ENCODE data around the gene TMEM181. TPM values are rescaled to one million over a fixed set of nuclear protein-coding genes. Genes with fewer than 3 reads are reported as not detected.
A peak's percentile ranks its signal among the peaks of the same experiment; 100 is the strongest.
"Not testable (repeated sequence)": the region's sequence is repeated elsewhere in the genome, so short reads cannot be mapped to it uniquely, and the experiment has no call there.

TMEM181 gene
- total RNA-seq, 1 donor from 2014 or later: 12.9 TPM

DNA sequence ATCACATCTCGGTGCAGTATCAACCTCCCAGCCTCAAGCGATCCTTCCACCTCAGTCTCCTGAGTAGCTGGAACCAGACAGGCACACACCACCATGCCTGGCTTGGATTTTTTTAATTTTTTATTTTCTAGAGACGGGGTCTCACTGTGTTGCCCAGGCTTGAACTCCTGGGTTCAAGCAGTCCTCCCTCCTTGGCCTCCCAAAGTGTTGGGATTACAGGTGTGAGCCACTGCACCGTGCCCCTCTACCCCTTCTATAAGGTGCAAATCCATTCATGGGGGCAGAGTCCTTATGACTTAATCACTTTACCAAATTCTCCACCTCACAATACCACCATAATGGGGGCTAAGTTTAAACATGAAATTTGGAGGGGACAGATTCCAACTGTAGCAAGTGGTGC lies 37.7 kb downstream of the TMEM181 start:
- no peak for ATAC-seq

DNA sequence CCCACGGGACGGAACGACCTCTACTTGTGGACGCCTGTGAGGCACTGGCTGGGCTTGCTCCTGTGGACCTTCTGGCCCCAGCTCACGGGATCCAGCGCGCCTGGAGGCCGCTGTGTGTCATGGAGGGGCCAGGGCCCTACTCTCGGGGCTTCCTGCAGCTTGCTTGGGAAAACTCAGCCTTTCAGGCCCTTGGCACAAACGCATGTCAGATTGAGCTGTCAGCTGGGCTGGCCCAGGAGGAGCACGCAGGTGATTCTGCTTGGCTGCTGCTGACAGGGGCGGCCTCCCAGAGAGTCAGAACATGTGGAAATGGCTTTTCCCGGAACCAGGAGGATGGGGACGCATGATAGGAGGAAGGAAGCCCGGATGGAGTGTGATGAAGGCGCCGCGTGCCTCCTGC lies 39.7 kb downstream of the TMEM181 start:
- ATAC-seq: no peak

DNA sequence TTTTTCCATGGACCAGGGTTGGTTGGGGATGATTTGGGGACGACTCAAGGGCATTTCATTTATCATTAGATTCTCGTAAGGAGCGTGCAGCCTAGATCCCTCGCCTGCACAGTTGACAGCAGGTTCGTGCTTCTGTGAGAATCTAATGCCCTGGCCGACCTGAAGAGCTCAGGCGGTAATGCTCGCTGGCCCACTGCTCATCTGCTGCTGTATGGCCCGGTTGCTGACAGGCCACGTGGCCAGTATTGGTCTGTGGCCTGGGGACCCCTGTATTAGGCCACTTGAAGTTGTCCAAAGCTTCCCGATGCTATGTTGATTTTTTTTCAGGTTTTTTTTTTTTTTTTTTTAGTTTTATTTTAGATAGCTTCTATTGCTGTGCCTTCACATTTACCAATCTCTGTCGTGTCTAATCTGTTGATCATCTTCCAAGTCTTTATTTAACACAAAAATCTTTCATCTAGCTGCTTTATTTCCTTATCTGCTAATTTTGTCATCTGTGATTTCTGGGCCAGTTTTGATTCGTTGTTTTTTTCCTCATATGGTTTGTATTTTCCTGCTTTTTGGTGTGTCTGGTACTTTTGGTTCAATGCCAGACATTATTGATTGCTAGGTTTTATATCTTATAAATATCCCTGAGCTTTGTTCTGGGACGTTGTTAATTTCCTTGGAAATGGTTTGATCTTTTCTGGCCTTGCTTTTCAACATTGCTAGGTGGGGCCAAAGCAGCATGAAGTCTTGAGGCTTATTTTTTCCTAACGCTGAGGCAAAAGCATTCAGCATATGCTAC lies 43.6 kb downstream of the TMEM181 start:
- no peak for ATAC-seq

DNA sequence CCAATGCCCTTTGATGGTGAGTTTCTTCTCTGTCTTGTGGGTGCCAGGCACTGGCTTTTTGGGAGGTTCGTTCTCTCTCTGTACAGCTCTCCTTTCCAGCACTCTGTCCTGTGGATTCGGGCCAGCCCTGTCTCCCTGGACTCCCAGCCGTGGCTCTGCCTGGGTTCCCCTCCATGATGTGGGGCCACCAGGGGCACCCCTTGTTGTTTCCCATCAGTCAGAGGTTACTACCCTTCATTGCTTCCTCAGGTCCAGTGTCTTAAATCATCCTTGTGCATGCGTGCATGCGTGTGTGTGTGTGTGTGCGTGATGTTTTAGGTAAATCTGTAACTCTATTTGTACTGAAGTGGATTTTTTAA lies 44.1 kb downstream of the TMEM181 start:
- no peak for ATAC-seq

DNA sequence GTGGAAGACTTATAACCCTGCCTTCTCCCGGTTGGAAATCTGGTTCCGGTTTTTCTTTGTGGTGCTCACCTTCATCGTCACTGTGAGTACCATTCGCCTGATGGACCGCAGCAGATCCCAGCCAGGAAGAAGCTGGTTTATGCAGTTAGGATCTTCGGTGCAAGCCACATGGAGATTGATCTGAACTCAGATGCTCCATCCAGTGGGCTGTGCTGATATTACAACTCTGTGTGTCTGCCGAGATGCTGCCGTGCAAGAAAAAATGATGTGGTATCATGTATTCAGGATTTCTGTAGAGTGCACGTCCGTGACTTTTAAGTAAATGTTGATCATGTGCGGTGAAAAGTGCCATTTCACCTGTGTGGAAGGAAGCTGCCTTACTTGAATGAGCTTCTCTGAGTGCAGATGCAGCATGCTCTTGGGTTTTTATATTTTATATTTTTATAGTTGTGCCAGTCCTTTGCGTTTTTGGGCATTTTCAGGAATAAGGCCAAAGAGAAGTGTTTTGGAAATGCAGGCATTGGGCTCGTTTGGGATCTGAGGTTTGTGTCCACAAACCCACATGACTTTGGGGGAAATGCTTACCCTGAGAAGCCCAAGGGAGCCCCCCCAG lies 45.5 kb downstream of the TMEM181 start:
- ATAC-seq: peak; percentile 85

DNA sequence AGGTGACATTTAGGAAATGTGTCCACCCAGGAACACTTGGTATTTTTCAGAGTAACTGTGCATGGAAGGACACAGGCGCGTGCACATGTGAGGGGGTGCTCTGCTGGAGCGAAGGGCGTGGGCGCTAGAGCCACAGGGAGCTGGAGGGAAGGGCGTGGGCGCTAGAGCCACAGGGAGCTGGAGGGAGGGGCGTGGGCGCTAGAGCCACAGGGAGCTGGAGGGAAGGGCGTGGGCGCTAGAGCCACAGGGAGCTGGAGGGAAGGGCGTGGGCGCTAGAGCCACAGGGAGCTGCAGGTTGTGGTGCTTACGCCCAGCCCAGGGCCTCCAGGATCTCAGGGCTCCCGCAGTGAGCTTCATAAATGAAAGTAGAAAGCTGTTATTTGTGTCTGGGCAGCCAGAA lies 46.1 kb downstream of the TMEM181 start:
- ATAC-seq: not testable (repeated sequence)

DNA sequence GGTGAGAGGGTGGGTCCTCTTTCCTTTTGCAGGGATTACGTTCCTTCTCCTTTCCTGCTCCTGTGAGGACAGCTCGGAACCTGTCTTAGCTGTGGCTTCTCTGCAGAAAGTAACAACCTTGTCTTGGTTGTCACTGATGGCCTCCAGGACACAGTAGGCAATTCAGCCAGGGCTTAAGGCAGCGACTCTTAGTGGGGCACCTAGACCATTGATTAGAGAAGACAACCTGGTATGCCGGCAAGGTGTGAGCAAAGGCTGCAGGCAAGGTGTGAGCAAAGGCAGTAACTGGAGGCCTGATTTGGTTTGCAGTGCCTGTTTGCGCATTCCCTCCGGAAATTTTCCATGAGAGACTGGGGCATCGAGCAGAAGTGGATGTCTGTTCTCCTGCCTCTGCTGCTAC lies 47.0 kb downstream of the TMEM181 start:
- ATAC-seq: no peak

DNA sequence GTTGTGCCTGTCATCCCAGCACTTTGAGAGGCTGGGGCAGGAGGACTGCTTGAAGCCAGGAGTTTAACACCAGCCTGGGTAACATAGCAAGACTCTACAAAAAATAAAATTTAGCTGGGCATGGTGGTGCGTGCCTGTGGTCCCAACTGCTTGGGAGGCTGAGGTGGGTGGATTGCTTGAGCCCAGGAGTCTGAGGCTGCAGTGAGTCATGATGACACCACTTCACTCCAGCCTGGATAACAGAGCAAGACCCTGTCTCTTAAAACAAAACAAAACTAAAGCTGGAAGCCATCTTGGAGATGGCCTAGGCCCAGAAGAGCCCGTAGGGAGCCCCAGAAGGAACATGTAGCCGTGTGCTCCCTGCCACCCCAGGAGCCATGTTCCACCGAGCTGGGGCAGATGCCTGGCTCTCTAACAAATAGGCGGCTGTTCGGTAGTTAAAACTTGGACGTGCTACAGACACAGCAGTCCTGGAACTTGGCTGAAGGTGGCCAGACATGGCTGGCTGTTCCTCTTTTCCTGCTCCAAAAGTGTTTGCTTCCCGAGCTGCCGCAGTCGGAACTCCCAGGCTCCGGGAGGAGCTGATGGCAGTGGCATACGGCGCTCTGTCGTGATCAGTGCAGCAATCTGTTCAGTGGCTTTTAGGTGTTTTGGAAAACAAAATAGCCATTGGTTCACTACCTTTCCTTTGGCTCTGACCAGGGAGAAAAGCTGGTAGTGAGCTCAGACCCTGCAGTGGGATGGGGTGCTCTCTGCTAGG lies 47.7 kb downstream of the TMEM181 start:
- ATAC-seq: no peak

DNA sequence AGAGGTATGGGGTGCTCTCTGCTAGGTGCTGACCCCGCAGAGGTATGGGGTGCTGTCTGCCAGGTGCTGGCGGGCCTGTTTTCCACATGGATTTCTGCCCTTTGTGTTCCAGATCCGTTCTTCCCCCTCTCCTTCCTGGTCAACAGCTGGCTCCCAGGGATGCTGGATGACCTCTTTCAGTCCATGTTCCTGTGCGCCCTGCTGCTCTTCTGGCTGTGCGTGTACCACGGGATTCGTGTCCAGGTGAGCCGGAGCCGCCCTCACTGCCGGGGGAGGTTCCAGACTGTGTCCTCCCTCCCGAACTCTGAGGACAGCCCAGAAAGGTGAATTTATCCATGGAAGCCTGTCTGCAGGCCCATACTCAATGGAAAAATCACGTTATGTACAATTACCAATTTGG lies 48.3 kb downstream of the TMEM181 start:
- ATAC-seq: no peak

DNA sequence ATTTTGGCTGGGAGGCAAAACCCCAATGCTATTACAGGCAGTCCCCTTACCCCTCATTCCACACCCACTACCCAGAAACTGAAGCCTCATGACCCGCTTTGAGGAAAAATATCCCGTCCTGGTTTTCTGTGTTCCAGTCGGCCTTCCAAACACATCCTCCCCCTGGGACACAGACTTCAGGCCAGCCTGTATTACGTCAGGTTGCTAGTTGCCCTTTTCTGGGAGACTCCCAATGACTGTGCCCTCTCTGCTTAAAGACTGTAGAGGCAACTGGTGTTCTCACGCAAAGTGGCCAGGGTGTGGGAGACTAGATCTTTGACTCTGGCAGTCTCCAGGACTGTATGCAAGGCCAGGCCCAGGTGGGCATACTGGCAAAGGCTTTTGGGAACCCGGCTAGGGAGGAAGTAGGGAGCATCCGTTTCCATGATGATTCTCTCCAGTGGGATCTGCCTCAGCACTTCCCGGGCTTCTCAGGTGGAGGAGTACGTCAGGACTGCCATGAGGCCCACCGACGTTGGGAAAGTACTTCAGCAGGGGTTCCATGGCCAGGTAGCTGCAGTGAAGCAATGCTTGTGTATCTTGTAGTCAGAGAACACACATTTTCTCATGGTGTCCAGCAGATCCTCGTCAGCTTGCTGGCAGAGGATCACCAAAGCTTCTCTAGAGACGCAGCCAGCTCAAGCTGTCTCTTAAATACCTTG lies 49.7 kb downstream of the TMEM181 start:
- no peak for ATAC-seq

DNA sequence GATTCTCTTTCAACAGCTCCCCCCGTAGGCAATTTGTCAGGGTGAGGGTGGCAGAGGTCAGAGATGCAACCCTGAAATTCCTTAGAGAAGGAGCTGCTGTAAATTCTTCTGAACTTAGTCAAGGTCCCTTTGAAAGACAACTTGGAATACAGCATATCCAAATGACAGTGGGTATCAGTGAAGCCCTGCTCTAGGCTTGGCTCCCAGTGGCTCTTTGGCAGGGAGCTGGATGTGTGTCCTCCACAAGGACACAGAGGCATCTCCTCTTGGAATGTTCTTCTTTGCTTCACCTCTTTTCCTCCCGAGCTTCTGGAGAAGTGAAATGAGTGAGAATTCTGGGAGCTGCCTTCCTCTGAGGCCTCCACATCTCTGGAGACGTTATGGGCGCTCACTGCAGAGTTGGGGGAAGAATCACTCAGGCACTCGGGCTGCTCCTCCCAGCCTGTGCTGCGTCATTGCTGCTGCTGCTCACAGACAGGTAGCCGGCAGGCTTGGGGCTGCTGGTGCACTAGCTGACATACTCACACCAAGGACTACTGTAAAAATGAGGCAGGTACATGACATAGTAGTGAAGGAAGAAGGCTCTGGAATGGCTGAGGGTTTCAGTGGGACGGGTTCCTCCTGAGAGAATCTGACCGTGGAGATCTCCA lies 50.6 kb downstream of the TMEM181 start:
- no peak for ATAC-seq

DNA sequence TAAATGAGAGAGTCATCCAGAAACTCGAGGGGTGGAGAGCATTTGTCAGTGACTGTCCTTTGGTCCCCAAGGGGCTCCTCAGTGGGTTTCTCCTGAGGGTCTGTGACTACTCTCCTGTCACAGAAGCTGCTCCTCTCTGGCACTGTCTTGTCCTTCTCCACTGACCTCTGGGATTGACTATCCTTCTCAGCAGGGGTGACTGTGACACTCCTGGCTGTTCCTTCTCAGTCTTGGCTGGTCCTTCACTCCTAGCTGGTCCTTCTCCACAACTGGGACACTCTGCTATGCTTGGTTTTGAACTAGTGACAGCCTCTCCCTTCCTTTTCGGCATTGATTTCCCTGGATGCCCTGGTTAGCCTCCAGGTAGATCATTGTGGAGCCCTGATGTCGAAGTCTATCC lies 51.1 kb downstream of the TMEM181 start:
- no peak for ATAC-seq

DNA sequence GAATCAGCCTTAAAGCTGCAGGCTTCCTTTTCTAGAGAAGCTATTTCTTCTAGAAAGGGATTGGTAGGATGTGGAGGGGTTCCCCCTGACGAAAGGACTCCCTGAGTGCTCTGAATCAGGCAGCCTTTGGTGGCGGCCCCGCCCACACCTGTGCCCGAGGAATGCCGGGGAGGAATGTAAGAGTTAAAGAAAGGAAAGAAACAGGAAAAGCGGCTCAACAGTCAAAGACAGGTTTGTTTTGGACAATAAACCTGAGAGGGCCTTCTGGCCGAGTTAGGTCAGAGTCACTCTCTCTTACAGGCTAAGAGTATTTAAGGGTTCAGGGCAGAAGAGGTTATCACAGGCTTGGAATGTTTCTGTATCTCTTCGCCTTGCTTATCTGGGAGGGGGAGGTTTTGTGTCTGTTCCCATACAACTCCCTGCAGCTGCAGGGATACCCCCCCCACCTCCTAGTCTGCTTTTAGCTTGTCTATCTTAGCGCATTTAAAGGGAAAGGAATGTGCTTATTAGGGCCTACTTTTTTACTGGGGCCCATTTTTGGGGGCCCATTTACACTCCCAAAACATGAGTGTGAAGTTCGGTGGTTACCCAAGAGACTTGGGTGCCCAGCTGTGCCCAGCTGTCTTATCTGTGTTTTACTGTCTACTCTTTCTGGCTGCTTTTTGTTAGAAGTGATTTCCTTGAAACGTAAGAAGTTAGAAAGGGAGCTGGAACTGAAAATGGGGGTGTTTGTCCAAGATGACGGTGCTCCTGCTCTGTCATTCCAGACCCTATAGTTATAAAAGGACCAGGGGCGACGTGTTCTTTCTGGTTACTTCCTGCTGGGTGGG lies 51.9 kb downstream of the TMEM181 start:
- peak; percentile 57 for ATAC-seq

DNA sequence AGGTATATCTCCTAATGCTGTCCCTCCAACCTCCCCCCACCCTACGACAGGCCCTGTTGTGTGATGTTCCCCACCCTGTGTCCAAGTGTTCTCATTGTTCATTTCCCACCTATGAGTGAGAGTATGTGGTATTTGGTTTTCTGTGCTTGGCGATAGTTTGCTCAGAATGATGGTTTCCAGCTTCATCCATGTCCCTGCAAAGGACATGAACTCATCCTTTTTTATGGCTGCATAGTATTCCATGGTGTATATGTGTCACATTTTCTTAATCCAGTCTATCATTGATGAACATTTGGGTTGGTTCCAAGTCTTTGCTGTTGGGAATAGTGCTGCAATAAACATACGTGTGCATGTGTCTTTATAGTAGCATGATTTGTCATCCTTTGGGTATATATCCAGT lies 54.7 kb downstream of the TMEM181 start:
- not testable (repeated sequence) for ATAC-seq

DNA sequence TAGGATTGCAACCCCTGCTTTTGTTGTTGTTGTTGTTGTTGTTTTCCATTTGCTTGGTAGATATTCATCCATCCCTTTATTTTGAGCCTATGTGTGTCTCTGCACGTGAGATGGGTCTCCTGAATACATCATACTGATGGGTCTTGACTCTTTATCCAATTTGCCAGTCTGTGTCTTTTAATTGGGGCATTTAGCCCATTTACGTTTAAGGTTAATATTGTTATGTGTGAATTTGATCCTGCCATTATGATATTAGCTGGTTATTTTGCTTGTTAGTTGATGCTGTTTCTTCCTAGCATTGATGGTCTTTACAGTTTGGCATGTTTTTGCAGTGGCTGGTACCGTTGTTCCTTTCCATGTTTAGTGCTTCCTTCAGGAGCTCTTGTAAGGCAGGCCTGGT lies 58.4 kb downstream of the TMEM181 start:
- ATAC-seq: not testable (repeated sequence)

DNA sequence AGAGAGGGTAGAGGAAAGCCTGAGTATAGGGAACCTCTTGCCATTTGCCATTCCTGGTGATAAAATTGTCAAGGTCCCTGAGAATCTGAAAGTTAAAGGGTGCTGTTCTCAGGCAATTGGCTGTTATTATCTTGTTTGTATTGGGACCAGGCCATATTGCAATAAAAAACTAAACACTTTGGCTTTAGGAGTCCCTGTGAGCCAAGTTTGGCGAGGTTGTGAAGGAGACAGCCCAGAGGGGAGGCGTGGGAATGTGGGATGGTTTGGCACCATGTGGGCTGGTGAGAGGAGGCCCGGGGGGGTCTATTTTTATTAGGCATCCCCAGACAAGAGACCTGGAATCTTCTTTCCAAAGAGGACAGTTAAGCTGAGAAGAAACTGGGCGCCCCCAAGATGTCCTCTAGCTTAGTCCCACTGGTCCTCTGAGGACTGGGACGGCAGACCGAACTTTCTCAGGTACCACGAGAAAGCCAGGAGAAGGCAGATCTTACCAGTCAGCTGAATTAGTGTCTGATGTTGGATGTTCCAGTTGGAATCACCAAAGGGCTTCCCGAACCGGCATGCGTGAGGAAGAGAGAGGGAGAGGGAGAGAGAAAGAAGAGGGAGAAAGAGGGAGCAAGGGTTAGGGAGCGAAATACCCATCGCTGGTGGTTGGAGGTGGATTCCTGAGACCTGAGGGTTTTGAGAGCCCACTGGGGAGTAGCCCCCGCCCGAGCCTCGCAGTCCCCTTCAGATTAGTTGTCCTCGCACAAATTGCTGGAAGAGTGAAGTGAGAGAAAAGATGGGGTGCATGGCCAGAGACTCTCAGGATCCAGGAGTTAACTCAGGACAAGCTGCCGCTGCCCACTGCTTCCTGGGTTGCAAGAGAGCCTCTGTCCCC lies 60.3 kb downstream of the TMEM181 start:
- no peak for ATAC-seq

DNA sequence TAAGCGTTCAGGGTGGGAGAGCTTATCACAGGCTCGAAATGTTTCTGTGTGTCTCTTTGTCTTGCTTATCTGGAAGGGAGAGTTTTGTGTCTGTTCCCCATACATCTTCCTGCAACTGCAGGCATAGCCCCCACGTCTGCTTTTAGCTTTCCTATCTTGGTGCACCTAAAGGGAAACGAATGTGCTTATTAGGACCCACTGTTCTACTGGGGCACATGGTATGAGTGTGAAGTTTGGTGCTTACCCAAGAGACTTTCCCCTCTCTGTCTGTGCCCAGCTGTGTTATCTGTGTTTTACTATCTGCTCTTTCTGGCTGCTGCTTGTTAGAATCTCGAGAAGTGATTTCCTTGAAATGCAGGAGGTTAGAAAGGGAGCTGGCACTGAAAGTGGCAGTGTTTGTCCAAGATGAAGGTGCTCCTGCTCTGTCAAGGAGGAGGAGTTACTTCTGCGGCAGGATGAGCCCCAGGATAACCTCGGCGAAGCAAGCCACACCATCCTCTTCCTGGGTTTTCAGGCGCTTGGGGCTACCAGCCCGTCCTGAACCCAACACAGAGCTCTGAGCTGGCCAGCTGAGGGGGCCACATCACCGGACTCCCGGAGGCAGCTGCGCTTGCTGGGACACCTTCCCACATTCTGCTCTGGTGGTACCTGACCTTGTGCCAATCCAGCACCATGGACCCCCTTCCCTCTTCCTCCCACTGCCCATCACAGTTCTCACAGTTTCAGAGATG lies 61.2 kb downstream of the TMEM181 start:
- ATAC-seq: no peak

DNA sequence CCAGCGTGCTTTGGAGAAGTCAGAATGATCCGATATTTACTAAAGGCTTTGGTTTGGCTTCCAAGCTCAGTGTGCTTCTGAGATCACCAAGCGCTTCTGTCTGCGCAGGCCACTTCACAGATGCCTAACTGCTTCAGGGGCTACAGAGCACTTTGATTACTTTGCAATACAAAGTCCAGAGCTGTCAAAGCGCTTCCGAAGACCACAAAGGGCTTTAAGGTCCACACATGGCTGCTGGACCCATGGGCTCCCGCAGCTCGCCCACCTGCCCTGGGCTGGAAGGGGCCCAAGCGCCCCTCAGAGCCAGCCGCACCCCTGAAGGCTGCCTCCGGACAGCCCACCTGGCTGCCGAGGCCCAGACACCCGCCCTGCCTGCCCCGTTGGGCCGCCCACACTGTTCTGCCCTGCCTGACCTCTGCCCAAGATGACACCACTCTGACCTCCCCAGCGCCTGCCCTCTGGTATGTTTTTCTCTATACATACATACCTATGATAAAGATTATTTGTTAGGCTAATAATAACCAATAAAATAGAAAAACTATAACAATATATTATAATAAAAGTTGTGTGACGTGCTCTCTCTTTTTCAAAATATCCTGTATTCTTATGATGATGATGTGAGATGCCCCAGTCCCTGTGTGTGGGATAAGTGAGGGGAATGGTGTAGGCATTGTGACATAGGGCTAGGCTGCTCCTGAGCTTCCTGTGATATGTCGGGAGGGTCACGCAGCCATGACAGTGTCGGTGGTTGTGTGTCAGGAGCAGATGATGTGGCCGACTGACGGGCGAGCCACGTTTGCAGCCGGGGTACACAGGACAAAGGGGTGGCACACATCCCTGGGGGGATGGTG lies 62.0 kb downstream of the TMEM181 start:
- no peak for ATAC-seq
